Colonic mucosa (tissue), 4 donors: ENCODE results near the gene ATXN1. TPM values are rescaled to one million over a fixed set of nuclear protein-coding genes. Genes with fewer than 3 reads are reported as not detected.
"Not testable (repeated sequence)": the region's sequence is repeated elsewhere in the genome, so short reads cannot be mapped to it uniquely, and the experiment has no call there.

Source experiments
- DNase-seq: peaks from one replicate; pipeline ENCODE4 v3.0.0-alpha.2; 2020
- H3K27ac ChIP-seq: fragments of 200-600 bp; one replicate; pipeline ENCODE4 v1.8.0; 2021
- H3K27me3 ChIP-seq: fragments of 200-600 bp; one replicate; pipeline ENCODE4 v1.8.0; 2021
- H3K36me3 ChIP-seq: fragments of 200-600 bp; one replicate; pipeline ENCODE4 v1.8.0; 2021
- H3K4me1 ChIP-seq: fragments of 200-600 bp; one replicate; pipeline ENCODE4 v1.8.0; 2021; ENCODE audit warnings: mild to moderate bottlenecking
- H3K4me3 ChIP-seq: fragments of 200-600 bp; one replicate; pipeline ENCODE4 v1.8.0; 2021
- H3K9ac ChIP-seq, 2 donors: one replicate each; pipeline ENCODE4 v1.7.0; 2013; ENCODE audit warnings: control low read depth in 2 of 2, low read depth in 2 of 2, low read length in 2 of 2
- H3K9me3 ChIP-seq: fragments of 200-600 bp; one replicate; pipeline ENCODE4 v1.8.0; 2021
- CTCF ChIP-seq: fragments of 200-600 bp; IDR thresholded peaks from one replicate; pipeline ENCODE4 v1.8.0; 2022; ENCODE audit warnings: antibody characterized with exemption, mild to moderate bottlenecking
- intact Hi-C: fragments of 100-400 bp; cut with DNase I; formaldehyde crosslinking; loops from one replicate; pipeline ENCODE4 v1.14.1; 2022
- total RNA-seq, 2 donors: library from RNA; stranded (reverse); fragmentation: NEBNext Ultra II Directional in 1 of 2; extraction: Animal tissue kit (Norgen Biotek cat#: 25700) in 1 of 2; gene quantifications; one replicate each; pipeline ENCODE4 v1.2.1, GENCODE V29; 2021
- donor health status: healthy.
- donor health status: DM: no; HTN: no; CAD: no.
- donor health status: DM: no; HTN: no; CAD: no.

ATXN1 gene
- total RNA-seq, 2 donors from 2014 or later, result 24.5 to 41.9 TPM

GRCh38 chr6:16704401-16705045, 56.7 kb downstream of the ATXN1 start:
- intact Hi-C loops, result no loop called here
- H3K27me3 ChIP-seq, result no peaks in the 10 kb centered on the region
- no peaks in the 10 kb centered on the region for H3K9me3 ChIP-seq
- no peaks in the 10 kb centered on the region for H3K4me1 ChIP-seq
- DNase-seq, result no peak
- no peaks in the 10 kb centered on the region for H3K36me3 ChIP-seq
- H3K27ac ChIP-seq, result no peak overlapping the region
- no peak for TF ChIP-seq CTCF
- H3K4me3 ChIP-seq, result no peak overlapping the region
- no peak overlapping the region for H3K9ac ChIP-seq

GRCh38 chr6:16702627-16703378, 58.5 kb downstream of the ATXN1 start:
- intact Hi-C loops, H3K9me3 ChIP-seq, H3K27ac ChIP-seq, H3K27me3 ChIP-seq, H3K4me3 ChIP-seq, H3K4me1 ChIP-seq, H3K9ac ChIP-seq, H3K36me3 ChIP-seq, DNase-seq: not testable (repeated sequence)

- Histone ChIP-seq H3K4me3 (peak overlapping the region; percentile 16), H3K27me3 (no peaks in the 10 kb centered on the region), H3K27ac (no peak overlapping the region), H3K9ac (peak overlapping the region in 1 of 2 donors; percentile 31), H3K36me3 (no peaks in the 10 kb centered on the region), H3K4me1 (no peaks in the 10 kb centered on the region), H3K9me3 (no peaks in the 10 kb centered on the region)
- DNase-seq, result no peak
- no peak for TF ChIP-seq CTCF
- intact Hi-C loops, result no loop called here
Measured at GRCh38 chr6:16700916-16701234, 60.4 kb downstream of the ATXN1 start.

GRCh38 chr6:16700202-16700915, 60.9 kb downstream of the ATXN1 start:
- H3K36me3 ChIP-seq, result no peaks in the 10 kb centered on the region
- no peak for TF ChIP-seq CTCF
- intact Hi-C loops, result no loop called here
- no peak for DNase-seq
- no peak overlapping the region for H3K27ac ChIP-seq
- H3K9ac ChIP-seq, result peak overlapping the region in 1 of 2 donors; percentile 31
- H3K4me3 ChIP-seq, result peak overlapping the region; percentile 16
- no peaks in the 10 kb centered on the region for H3K27me3 ChIP-seq
- no peaks in the 10 kb centered on the region for H3K4me1 ChIP-seq
- no peaks in the 10 kb centered on the region for H3K9me3 ChIP-seq

- no peak for TF ChIP-seq CTCF
- intact Hi-C loops, result no loop called here
- H3K36me3 ChIP-seq, result no peaks in the 10 kb centered on the region
- no peaks in the 10 kb centered on the region for H3K4me1 ChIP-seq
- H3K27ac ChIP-seq, result peak overlapping the region; percentile 44
- H3K4me3 ChIP-seq, result no peak overlapping the region
- H3K27me3 ChIP-seq, result no peaks in the 10 kb centered on the region
- no peaks in the 10 kb centered on the region for H3K9me3 ChIP-seq
- no peak for DNase-seq
- peak overlapping the region in 1 of 2 donors; percentile 19 for H3K9ac ChIP-seq
Measured at GRCh38 chr6:16698997-16699868, 62.0 kb downstream of the ATXN1 start.
